Measurements from ENCODE around the gene CYP51A1.

Gene CYP51A1

GRCh38 chr7:92071032-92071431 is 63.2 kb downstream of the CYP51A1 start:
- Histone ChIP-seq H3K4me2 (ENCODE audit: low read depth, low read length, poor library complexity, severe bottlenecking) (no peak overlapping the region), H3K4me3 (ENCODE audit: insufficient read depth, low read length, poor library complexity, severe bottlenecking) (no peak overlapping the region), H3F3A (ENCODE audit: insufficient read depth) (no peaks in the 10 kb centered on the region; the same call in 1 of the 2 replicates), H3K27ac (ENCODE audit: low read depth, low read length) (no peak overlapping the region), H3K9me2 (replicated peaks; ENCODE audit: insufficient read depth, low read length) (no peaks in the 10 kb centered on the region), H3K9ac (ENCODE audit: low read length) (no peak overlapping the region), H3K27me3 (ENCODE audit: low read length) (no peaks in the 10 kb centered on the region), H3K36me3 (ENCODE audit: low read length) (peaks cover 8% of the 10 kb centered on the region; the same call in 1 of the 2 replicates), H2AFZ (ENCODE audit: low read depth, low read length, severe bottlenecking) (no peak overlapping the region), H3K9me3 (ENCODE audit: insufficient read depth, low read length) (no peaks in the 10 kb centered on the region), H4K20me1 (ENCODE audit: low read depth, low read length) (no peaks in the 10 kb centered on the region), H3K79me2 (ENCODE audit: insufficient read depth, low read length) (no peaks in the 10 kb centered on the region)
- no peak for TF ChIP-seq EZH2phosphoT487 (conservative IDR thresholded peaks at IDR 0.05; ENCODE audit: low read length)
- TF ChIP-seq CTCF (IDR thresholded peaks at IDR 0.05; ENCODE audit: insufficient read depth, low read length, poor library complexity, severe bottlenecking), result no peak

GRCh38 chr7:92064438-92065029 is 69.7 kb downstream of the CYP51A1 start:
- no peak overlapping the region for H3K27ac ChIP-seq (ENCODE audit: low read depth, low read length)
- H3K4me3 ChIP-seq (ENCODE audit: insufficient read depth, low read length, poor library complexity, severe bottlenecking), result no peak overlapping the region
- no peaks in the 10 kb centered on the region for H3K79me2 ChIP-seq (ENCODE audit: insufficient read depth, low read length)
- no peak overlapping the region for H3K4me2 ChIP-seq (ENCODE audit: low read depth, low read length, poor library complexity, severe bottlenecking)
- H3K9me2 ChIP-seq (replicated peaks; ENCODE audit: insufficient read depth, low read length), result no peaks in the 10 kb centered on the region
- no peak overlapping the region for H3K9ac ChIP-seq (ENCODE audit: low read length)
- no peak overlapping the region for H2AFZ ChIP-seq (ENCODE audit: low read depth, low read length, severe bottlenecking)
- no peaks in the 10 kb centered on the region; the same call in 1 of the 2 replicates for H4K20me1 ChIP-seq (ENCODE audit: low read depth, low read length)
- TF ChIP-seq EZH2phosphoT487 (conservative IDR thresholded peaks at IDR 0.05; ENCODE audit: low read length) (no peak), CTCF (IDR thresholded peaks at IDR 0.05; ENCODE audit: insufficient read depth, low read length, poor library complexity, severe bottlenecking) (no peak)
- H3K36me3 ChIP-seq (ENCODE audit: low read length), result peaks cover 3% of the 10 kb centered on the region; the same call in 1 of the 2 replicates
- 0 out of 2 replicates have a peak, but pooled peaks cover 5% of the 10 kb centered on the region for H3F3A ChIP-seq (ENCODE audit: insufficient read depth)
- H3K9me3 ChIP-seq (ENCODE audit: insufficient read depth, low read length), result no peaks in the 10 kb centered on the region
- H3K27me3 ChIP-seq (ENCODE audit: low read length), result no peaks in the 10 kb centered on the region

Measured in SU-DHL-6 (cell line).